ENCODE measurements around the gene ADAMTSL3. TPM values are rescaled to one million over a fixed set of nuclear protein-coding genes. Genes with fewer than 3 reads are reported as not detected.

The ADAMTSL3 gene
- total RNA-seq, 3 donors from 2014 or later (not counting 1 experiment from before 2014, with no cell fraction given), result 0.14 to 0.43 (median 0.25) TPM

- Histone ChIP-seq H3K27me3 (ENCODE audit: control insufficient read depth, insufficient read depth, low read length) (no peaks in the 10 kb centered on the region), H3K4me3 (ENCODE audit: low read length) (no peak overlapping the region), H3K4me1 (ENCODE audit: control insufficient read depth, insufficient read depth, low read length) (no peaks in the 10 kb centered on the region), H3K27ac (ENCODE audit: low read length) (no peak overlapping the region), H3K9me3 (ENCODE audit: control insufficient read depth, insufficient read depth, low read length) (no peaks in the 10 kb centered on the region), H3K36me3 (ENCODE audit: control insufficient read depth, insufficient read depth, low read length) (no peaks in the 10 kb centered on the region)
- no peak for TF ChIP-seq CTCF (IDR thresholded peaks at IDR 0.05)
- WGBS (ENCODE audit: insufficient coverage), result 85% methylated on average over 3 of the region's 3 CpGs
- Mint-ChIP-seq H3K27ac (no peak overlapping the region), H3K9me3 (no peaks in the 10 kb centered on the region), H3K27me3 (ENCODE audit: low read depth in 2 of 2) (peaks cover 3 to 6% of the 10 kb centered on the region in 2 donors), H3K4me1 (no peaks in the 10 kb centered on the region), H3K36me3 (no peaks in the 10 kb centered on the region), H3K4me3 (no peak overlapping the region)
- DNase-seq, result no peak
- ATAC-seq, result no peak
- intact Hi-C loops (cut with micrococcal nuclease), result no loop called here
Observed at GRCh38 chr15:83610132-83610531, 43.8 kb upstream of the ADAMTSL3 start.

- no peaks in the 10 kb centered on the region for H3K27me3 ChIP-seq (ENCODE audit: control insufficient read depth, insufficient read depth, low read length)
- ATAC-seq, result no peak
- no peak overlapping the region for H3K4me3 ChIP-seq (ENCODE audit: low read length)
- Mint-ChIP-seq H3K4me3 (no peak overlapping the region), H3K9me3 (no peaks in the 10 kb centered on the region), H3K27ac (no peak overlapping the region), H3K4me1 (no peaks in the 10 kb centered on the region), H3K36me3 (no peaks in the 10 kb centered on the region), H3K27me3 (ENCODE audit: low read depth in 2 of 2) (peaks cover 3 to 6% of the 10 kb centered on the region in 2 donors)
- intact Hi-C loops (cut with micrococcal nuclease), result no loop called here
- H3K4me1 ChIP-seq (ENCODE audit: control insufficient read depth, insufficient read depth, low read length), result no peaks in the 10 kb centered on the region
- 85% methylated on average over 7 of the region's 9 CpGs for WGBS (ENCODE audit: insufficient coverage)
- no peak for DNase-seq
- no peaks in the 10 kb centered on the region for H3K36me3 ChIP-seq (ENCODE audit: control insufficient read depth, insufficient read depth, low read length)
- no peak overlapping the region for H3K27ac ChIP-seq (ENCODE audit: low read length)
- no peak for TF ChIP-seq CTCF (IDR thresholded peaks at IDR 0.05)
- H3K9me3 ChIP-seq (ENCODE audit: control insufficient read depth, insufficient read depth, low read length), result no peaks in the 10 kb centered on the region
Observed at GRCh38 chr15:83610901-83611685, 42.8 kb upstream of the ADAMTSL3 start.

- H3K4me3 ChIP-seq (ENCODE audit: low read length), result no peak overlapping the region
- no peak overlapping the region for H3K27ac ChIP-seq (ENCODE audit: low read length)
- no peak overlapping the region for H3K4me3 Mint-ChIP-seq
- no peak for ATAC-seq
- peaks cover 0 to 2% of the 10 kb centered on the region in 2 donors for H3K9me3 Mint-ChIP-seq
- no peak for TF ChIP-seq CTCF (IDR thresholded peaks at IDR 0.05)
- no peaks in the 10 kb centered on the region for H3K4me1 Mint-ChIP-seq
- no peaks in the 10 kb centered on the region for H3K36me3 ChIP-seq (ENCODE audit: control insufficient read depth, insufficient read depth, low read length)
- intact Hi-C loops (cut with micrococcal nuclease), result no loop called here
- H3K36me3 Mint-ChIP-seq, result no peaks in the 10 kb centered on the region
- H3K4me1 ChIP-seq (ENCODE audit: control insufficient read depth, insufficient read depth, low read length), result no peaks in the 10 kb centered on the region
- H3K27me3 ChIP-seq (ENCODE audit: control insufficient read depth, insufficient read depth, low read length), result no peaks in the 10 kb centered on the region
- DNase-seq, result no peak
- 76% methylated on average over 5 of the region's 5 CpGs for WGBS (ENCODE audit: insufficient coverage)
- H3K27ac Mint-ChIP-seq, result no peak overlapping the region
- peaks cover 0 to 2% of the 10 kb centered on the region in 2 donors for H3K27me3 Mint-ChIP-seq (ENCODE audit: low read depth in 2 of 2)
- H3K9me3 ChIP-seq (ENCODE audit: control insufficient read depth, insufficient read depth, low read length), result no peaks in the 10 kb centered on the region
Observed at GRCh38 chr15:83612226-83612625, 41.7 kb upstream of the ADAMTSL3 start.
